SK-N-SH (cell line): ENCODE results near the gene DDI2.

Experiments
- CHD2 ChIP-seq: fragments of 150-350 bp; IDR thresholded peaks from 2 replicates; pipeline ENCODE4 v1.6.1; 2018; ENCODE audit warnings: low read length; ENCODE audit not compliant: partially characterized antibody
- CTCF ChIP-seq: fragments of 200-600 bp; sonication (generic); IDR thresholded peaks from 2 replicates; pipeline ENCODE4 v1.6.1; 2017; ENCODE audit warnings: antibody characterized with exemption, mild to moderate bottlenecking, moderate library complexity
- EZH2phosphoT487 ChIP-seq: fragments of 200-600 bp; sonication (generic); IDR thresholded peaks from 2 replicates; pipeline ENCODE4 v1.6.1; 2017; ENCODE audit warnings: low read depth, mixed run types, mild to moderate bottlenecking, antibody characterized with exemption, moderate library complexity, borderline replicate concordance
- FOXM1 ChIP-seq: IDR thresholded peaks from 2 replicates; pipeline ENCODE4 v1.4.0; 2012; ENCODE audit warnings: low read depth, mild to moderate bottlenecking
- GABPA ChIP-seq: IDR thresholded peaks from 2 replicates; pipeline ENCODE4 v1.4.0; 2012; ENCODE audit warnings: low read depth, mild to moderate bottlenecking
- MAX ChIP-seq: IDR thresholded peaks from 2 replicates; pipeline ENCODE4 v1.4.0; 2012; ENCODE audit warnings: low read depth
- MXI1 ChIP-seq: IDR thresholded peaks from 2 replicates; pipeline ENCODE4 v1.6.1; 2012; ENCODE audit warnings: mild to moderate bottlenecking, low read depth, low read length, improper control_type of control experiment
- RAD21 ChIP-seq: IDR thresholded peaks from 2 replicates; pipeline ENCODE4 v1.6.1; 2012; ENCODE audit warnings: mild to moderate bottlenecking, low read length
- REST ChIP-seq: IDR thresholded peaks from 2 replicates; pipeline ENCODE4 v1.6.1; 2012; ENCODE audit warnings: mild to moderate bottlenecking, low read depth, low read length, moderate library complexity
- TAF1 ChIP-seq: IDR thresholded peaks from 2 replicates; pipeline ENCODE4 v1.6.1; 2012; ENCODE audit warnings: low read depth, mild to moderate bottlenecking, low read length, moderate library complexity, borderline replicate concordance
- USF2 ChIP-seq: fragments of 150-350 bp; IDR thresholded peaks from 2 replicates; pipeline ENCODE4 v1.6.1; 2017; ENCODE audit warnings: antibody characterized with exemption, low read length, low read depth, borderline replicate concordance

GRCh38 chr1:15684042-15684461, 66.8 kb downstream of the DDI2 start, which contains the start of gene PLEKHM2:
- TF ChIP-seq CTCF (no peak), MAX (no peak), USF2 (no peak), CHD2 (no peak), EZH2phosphoT487 (no peak), GABPA (peak; percentile 32; the same call in 1 of the 2 replicates), MXI1 (no peak), FOXM1 (no peak), RAD21 (no peak), REST (no peak), TAF1 (0 out of 2 replicates have a peak, but pooled peaks have one; percentile 19)
